Mesenteric fat pad (tissue), 1 donor: ENCODE data around the gene STRADA. TPM values are rescaled to one million over a fixed set of nuclear protein-coding genes. Genes with fewer than 3 reads are reported as not detected.

Experiments used
- DNase-seq: peaks from one replicate; pipeline ENCODE4 v3.0.0-alpha.2; 2020; ENCODE audit warnings: low spot score
- long read RNA-seq: library from polyadenylated mRNA; unstranded; transcript quantifications from one replicate; pipeline ENCODE4 v2.0.0, GENCODE V29; 2020
- total RNA-seq: library from RNA; stranded (reverse); fragmentation: NEBNext Ultra II Directional; extraction: Animal tissue kit (Norgen Biotek cat#: 25700); gene quantifications from one replicate; pipeline ENCODE4 v1.2.1, GENCODE V29; 2021
- donor health status: DM: yes; HTN: yes; CAD: no.

STRADA gene, protein sequence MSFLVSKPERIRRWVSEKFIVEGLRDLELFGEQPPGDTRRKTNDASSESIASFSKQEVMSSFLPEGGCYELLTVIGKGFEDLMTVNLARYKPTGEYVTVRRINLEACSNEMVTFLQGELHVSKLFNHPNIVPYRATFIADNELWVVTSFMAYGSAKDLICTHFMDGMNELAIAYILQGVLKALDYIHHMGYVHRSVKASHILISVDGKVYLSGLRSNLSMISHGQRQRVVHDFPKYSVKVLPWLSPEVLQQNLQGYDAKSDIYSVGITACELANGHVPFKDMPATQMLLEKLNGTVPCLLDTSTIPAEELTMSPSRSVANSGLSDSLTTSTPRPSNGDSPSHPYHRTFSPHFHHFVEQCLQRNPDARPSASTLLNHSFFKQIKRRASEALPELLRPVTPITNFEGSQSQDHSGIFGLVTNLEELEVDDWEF
- total RNA-seq: 34.3 TPM
- long read RNA-seq, transcript STRADA-231 (11 exons, 2,153 nt): major isoform, 6 of 22 reads
- long read RNA-seq, transcript STRADA-203 (12 exons, 2,209 nt): minor isoform, 5 of 22 reads
- long read RNA-seq, partial matches to known transcripts: 2 of 22 reads
- long read RNA-seq, other reads (novel, unspliced or antisense): 3 of 22 reads

DNA sequence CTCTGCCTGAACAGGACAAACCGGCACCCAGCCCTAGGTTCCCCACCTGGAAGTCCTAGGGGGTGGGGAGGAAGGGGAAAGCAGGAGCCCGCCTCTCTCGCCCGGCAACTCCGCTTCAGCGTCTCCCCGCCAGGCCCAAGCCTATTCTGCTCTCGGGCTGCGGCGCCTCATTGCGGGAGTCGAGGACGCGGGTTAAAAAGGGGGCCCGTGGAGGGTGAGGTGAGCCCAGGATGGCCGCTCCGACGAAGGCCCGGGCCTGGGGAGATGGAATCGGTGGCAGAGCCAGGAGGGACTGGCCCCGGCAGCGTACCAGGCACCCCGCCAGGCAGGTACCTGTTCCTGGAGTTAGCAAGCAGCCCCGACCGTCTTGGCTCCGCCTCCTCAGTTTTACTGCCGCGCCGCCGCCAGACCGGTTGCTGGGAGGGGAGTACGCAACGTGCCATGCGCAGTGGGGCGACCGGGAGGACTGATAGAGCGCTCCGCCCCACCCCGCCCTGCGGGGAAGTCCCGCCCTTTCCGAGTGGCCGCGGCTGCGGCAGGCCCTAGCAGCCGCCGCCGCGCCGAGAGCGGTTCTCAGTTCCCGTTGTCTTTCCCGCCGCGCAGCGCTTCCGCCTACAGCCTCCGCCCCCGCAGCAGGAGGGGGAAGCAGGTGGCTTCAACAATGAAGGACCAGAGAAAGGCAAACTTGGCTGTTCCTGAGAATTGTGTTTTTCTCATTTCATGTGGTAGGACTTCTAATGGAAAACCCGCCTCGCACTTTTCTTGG lies at the start of gene STRADA:
Gene STRADA, minus strand, starts transcription at position 392 of the 766 bp plus-strand sequence. CDS start 13,430 bp downstream, outside the sequence.
- DNase-seq: peak; percentile 99

GRCh38 chr17:63790057-63790456 lies 48.5 kb upstream of the STRADA start:
- no peak for DNase-seq

- no peak for DNase-seq
Observed at GRCh38 chr17:63786971-63787711, 45.5 kb upstream of the STRADA start.

GRCh38 chr17:63786117-63786516 lies 44.5 kb upstream of the STRADA start:
- no peak for DNase-seq

DNA sequence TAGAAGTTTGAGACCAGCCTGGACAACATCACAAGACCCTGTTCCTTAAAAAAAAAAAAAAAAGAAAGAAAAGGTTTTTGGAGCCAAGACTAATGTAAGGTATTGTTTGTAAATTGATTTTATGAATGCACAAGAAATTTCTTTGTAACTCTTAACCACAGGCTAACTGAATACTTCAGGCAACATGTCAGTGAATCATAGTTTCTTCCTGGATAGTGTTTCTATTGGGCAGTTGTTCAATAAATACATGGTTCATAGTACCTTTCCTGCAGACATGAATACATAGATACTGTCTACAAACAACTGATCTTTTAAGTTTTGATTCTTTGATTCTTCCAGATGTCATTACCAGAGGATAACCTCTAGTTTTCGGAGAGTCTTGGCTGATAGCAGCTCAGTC lies 44.0 kb upstream of the STRADA start:
- DNase-seq: no peak

DNA sequence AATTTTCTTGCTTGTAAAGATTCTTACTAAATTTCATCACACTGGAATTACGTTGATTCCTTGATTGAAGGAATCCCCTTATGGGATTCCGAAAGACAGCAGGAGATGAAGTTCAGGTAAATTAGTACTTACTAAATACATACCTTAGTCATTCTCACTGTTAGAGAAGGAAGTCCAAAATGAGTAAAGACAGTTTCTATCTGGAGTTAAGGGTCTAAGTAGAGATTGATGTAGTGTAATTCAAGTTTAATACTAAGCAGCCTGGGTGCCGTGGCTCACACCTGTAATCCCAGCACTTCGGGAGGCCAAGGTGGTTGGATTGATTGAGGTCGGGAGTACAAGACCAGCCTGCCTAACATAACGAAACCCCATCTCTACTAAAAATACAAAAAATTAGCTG lies 41.9 kb upstream of the STRADA start:
- no peak for DNase-seq

DNA sequence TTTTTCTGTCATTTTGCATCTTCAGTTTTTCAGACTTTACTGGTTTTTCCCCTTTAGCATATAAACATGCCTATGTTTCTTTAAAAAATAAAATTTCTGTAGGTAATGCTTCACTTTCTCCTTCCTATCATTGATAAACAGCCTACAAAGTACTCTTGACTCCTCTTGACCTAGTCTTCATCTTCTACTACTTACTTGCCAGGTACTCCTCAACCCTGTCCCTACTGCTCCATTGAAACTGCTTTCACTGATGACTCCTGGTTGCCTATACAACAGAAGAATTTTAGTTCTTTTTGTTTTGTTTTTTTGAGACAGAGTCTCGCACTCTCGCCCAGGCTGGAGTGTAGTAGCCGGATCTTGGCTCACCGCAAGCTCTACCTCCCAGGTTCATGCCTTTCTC lies 39.3 kb upstream of the STRADA start:
- DNase-seq: no peak

GRCh38 chr17:63780507-63780906 lies 38.9 kb upstream of the STRADA start:
- DNase-seq: no peak

- DNase-seq: no peak
Observed at GRCh38 chr17:63775420-63775819, 33.8 kb upstream of the STRADA start.

- no peak for DNase-seq
Observed at GRCh38 chr17:63774969-63775265, 33.3 kb upstream of the STRADA start.

- peak; percentile 97 for DNase-seq
Observed at GRCh38 chr17:63774141-63774968, 32.8 kb upstream of the STRADA start, which contains the start of gene DDX42. TSS of gene DDX42 (plus strand) at chr17:63774170. CDS start at chr17:63787050, 12,880 bp downstream.

- peak; percentile 99 for DNase-seq
Observed at GRCh38 chr17:63773272-63774140, 31.9 kb upstream of the STRADA start, which contains the start of gene CCDC47. TSS of gene CCDC47 (minus strand) at chr17:63773597. CDS start at chr17:63766175, 7,422 bp downstream.

- DNase-seq: no peak
Observed at GRCh38 chr17:63772801-63773271, 31.2 kb upstream of the STRADA start.

DNA sequence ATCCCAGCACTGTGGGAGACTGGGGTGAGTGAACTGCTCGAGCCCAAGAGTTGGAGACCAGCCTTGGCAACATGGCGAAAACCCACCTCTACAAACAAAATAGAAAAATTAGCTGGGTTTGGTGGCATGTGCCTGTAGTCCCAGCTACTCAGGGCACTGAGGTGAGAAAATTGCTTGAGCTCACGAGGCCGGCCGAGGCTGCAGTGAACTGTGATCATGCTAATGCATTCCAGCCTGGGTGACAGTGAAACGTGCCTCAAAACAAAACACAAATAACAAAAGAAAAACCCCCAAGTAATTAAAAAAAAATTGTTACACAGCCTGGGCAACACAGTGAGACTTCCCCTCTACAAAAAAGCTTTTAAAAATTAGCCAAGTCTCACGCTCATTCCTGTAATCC lies 26.8 kb upstream of the STRADA start:
- no peak for DNase-seq

DNA sequence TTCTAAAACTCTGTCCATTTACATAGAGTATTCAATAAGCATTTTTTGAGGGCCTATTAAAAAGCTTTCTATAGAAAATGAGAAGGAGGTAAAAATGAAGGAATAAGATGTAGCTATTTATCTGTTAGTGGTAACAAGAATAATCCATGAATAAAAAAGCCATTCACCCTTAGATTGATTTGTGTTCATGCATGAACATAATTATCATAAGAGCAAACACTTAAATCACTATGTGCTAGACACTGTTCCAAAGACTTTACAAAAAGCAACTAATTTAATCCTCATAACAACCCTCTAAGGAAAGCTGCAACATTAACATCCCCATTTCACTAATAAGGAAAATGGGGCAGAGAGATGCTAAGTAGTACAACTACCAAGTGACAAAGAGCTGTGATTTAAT lies 25.2 kb upstream of the STRADA start:
- no peak for DNase-seq

DNA sequence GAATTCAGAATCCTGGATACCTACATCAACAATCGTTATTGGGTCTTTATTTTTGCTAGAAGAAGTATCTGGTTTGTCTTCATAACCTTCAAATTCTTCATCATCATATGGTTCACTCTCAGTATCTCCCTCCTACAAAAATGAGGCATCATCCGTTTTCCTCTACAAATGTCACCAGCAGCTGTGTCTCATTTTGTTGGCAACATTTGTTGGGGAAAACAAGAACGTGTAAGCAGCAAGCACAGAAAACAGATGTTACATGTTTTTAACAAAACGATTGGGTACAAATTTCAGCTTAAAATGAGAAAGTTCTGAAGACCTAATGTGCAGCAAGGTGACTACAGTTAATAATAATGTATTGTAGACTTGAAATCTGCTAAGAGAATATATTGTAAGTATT lies 23.1 kb upstream of the STRADA start:
- DNase-seq: no peak

- DNase-seq: no peak
Observed at GRCh38 chr17:63762161-63763078, 20.8 kb upstream of the STRADA start.
